ENCODE results near the gene RNASE1. TPM values are rescaled to one million over a fixed set of nuclear protein-coding genes. Genes with fewer than 3 reads are reported as not detected.

The RNASE1 gene
- total and polyA plus RNA-seq, 2 experiments from 2014 or later = 0.56 to 1.7 TPM

- H3K27ac Mint-ChIP-seq = no peak overlapping the region
- no peaks in the 10 kb centered on the region for H3K4me1 ChIP-seq (ENCODE audit: insufficient read depth)
- H3K36me3 ChIP-seq (ENCODE audit: insufficient read depth) = no peaks in the 10 kb centered on the region
- H3K27ac ChIP-seq (ENCODE audit: low read depth) = no peak overlapping the region
- peak; percentile 85 for DNase-seq (ENCODE audit: low spot score)
- H3F3A ChIP-seq (replicated peaks; ENCODE audit: low read depth) = no peaks in the 10 kb centered on the region
- H3K79me2 ChIP-seq (replicated peaks; ENCODE audit: insufficient read depth) = no peaks in the 10 kb centered on the region
- no peak overlapping the region for H3K4me2 ChIP-seq
- H3K27me3 ChIP-seq (ENCODE audit: insufficient read depth) = no peaks in the 10 kb centered on the region
- no peak overlapping the region for H3K4me3 Mint-ChIP-seq
- ATAC-seq = peak; percentile 91
- H3K27me3 Mint-ChIP-seq (ENCODE audit: insufficient read depth, low read depth, poor library complexity) = peaks cover 2% of the 10 kb centered on the region
- no peaks in the 10 kb centered on the region for H3K36me3 Mint-ChIP-seq (ENCODE audit: low read depth)
- H2AFZ ChIP-seq = peak overlapping the region; percentile 70; the same call in 1 of the 2 replicates
- no peaks in the 10 kb centered on the region for H4K20me1 ChIP-seq (replicated peaks; ENCODE audit: insufficient read depth)
- no peak overlapping the region for H3K4me3 ChIP-seq
- peaks cover 7% of the 10 kb centered on the region; the same call in 1 of the 2 replicates for H3K9me2 ChIP-seq (ENCODE audit: insufficient read depth)
- H3K4me1 Mint-ChIP-seq = peaks cover 7% of the 10 kb centered on the region
- H3K9me3 Mint-ChIP-seq = no peaks in the 10 kb centered on the region; the same call in 2 of the 3 replicates
- TF ChIP-seq ZNF331 (CRISPR knock-in tag; IDR thresholded peaks at IDR 0.05; ENCODE audit: low read depth) (no peak), CTCF (conservative IDR thresholded peaks at IDR 0.05; ENCODE audit: low read depth in 2 of 2) (peak; percentile 54 to 72), ZNF462 (CRISPR knock-in tag; IDR thresholded peaks at IDR 0.05) (no peak)
These were observed 34.2 kb upstream of the RNASE1 start for GRCh38 chr14:20836668-20837338.
